SU-DHL-6 (cell line): ENCODE data around the gene CCDC120.

Experiments
- CTCF ChIP-seq: fragments of 200-600 bp; sonication (generic); IDR thresholded peaks from one replicate; pipeline ENCODE4 v1.5.1; 2017; ENCODE audit warnings: antibody characterized with exemption, mild to moderate bottlenecking, low read length, moderate library complexity; ENCODE audit not compliant: insufficient read depth, poor library complexity, severe bottlenecking
- EZH2phosphoT487 ChIP-seq: fragments of 200-600 bp; sonication (generic), shearing (Covaris generic); conservative IDR thresholded peaks from 2 replicates; pipeline ENCODE4 v1.6.1; 2018; ENCODE audit warnings: mild to moderate bottlenecking, antibody characterized with exemption, low read length, moderate library complexity, mixed read lengths

- TF ChIP-seq CTCF: no peak
- TF ChIP-seq EZH2phosphoT487: no peak
Measured at GRCh38 chrX:49075347-49075746, 16.5 kb downstream of the CCDC120 start.
